ENCODE data around the gene DMXL1. TPM values are rescaled to one million over a fixed set of nuclear protein-coding genes. Genes with fewer than 3 reads are reported as not detected.

Gene DMXL1
- total and polyA plus RNA-seq, 11 donors: 8.2 to 39.0 (median 27.0) TPM

DNA sequence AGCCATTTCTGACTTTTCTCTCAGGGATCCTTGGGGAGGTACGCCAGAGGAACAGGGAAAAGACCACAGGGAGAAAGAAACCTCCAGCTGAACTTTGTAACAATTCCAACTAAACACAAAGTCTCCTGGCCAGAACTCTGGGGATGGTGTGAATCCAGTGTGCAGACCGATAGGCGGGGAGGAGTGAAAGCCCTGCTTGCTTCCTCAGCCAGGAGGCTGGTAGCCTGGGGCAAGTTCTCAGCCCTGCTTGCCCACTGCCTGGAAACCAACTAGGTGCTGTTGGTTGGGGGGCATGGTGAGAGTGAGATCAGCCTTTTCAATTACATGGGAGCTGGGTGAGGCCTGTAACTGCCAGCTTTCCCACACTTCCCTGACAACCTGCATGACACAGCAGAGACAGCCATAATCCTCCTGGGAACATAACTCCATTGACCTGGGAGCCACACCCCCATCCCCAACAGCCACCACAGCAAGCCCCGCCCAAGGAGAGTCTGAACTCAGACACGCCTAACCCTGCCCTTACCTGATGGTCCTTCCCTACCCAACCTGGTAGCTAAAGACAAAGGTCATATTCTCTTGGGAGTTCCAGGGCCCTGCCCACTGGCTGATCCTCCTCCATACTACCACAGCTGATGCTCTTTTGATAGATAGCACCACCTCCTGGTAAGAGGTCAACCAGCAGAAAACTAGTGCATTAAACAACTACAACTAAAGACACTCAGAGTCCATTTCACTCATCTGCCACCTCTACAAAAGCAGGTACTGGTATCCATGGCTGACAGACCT is 184.9 kb downstream of the DMXL1 start:
- Histone ChIP-seq H3K4me3 (no peak overlapping the region), H3K27ac (no peak overlapping the region), H3K36me3 (peaks cover 0 to 12% (median 6%) of the 10 kb centered on the region in 9 donors), H3K9me3 (peaks cover 0 to 7% (median 0%) of the 10 kb centered on the region in 12 donors), H3K27me3 (no peaks in the 10 kb centered on the region), H3K4me1 (no peaks in the 10 kb centered on the region)
- DNase-seq (no peak), ATAC-seq (peak in 1 of 4 donors; percentile 36)
- WGBS, 4 donors: 91 to 96% (median 95%) methylated on average over 5 of the region's 5 CpGs
- TF ChIP-seq, protein P1, sequence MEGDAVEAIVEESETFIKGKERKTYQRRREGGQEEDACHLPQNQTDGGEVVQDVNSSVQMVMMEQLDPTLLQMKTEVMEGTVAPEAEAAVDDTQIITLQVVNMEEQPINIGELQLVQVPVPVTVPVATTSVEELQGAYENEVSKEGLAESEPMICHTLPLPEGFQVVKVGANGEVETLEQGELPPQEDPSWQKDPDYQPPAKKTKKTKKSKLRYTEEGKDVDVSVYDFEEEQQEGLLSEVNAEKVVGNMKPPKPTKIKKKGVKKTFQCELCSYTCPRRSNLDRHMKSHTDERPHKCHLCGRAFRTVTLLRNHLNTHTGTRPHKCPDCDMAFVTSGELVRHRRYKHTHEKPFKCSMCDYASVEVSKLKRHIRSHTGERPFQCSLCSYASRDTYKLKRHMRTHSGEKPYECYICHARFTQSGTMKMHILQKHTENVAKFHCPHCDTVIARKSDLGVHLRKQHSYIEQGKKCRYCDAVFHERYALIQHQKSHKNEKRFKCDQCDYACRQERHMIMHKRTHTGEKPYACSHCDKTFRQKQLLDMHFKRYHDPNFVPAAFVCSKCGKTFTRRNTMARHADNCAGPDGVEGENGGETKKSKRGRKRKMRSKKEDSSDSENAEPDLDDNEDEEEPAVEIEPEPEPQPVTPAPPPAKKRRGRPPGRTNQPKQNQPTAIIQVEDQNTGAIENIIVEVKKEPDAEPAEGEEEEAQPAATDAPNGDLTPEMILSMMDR (IDR thresholded peaks at IDR 0.05): peak in 1 of 12 donors; percentile 13
- TF ChIP-seq POLR2A (IDR thresholded peaks at IDR 0.05): no peak
- intact Hi-C loops (cut with DNase I): no loop called here

DNA sequence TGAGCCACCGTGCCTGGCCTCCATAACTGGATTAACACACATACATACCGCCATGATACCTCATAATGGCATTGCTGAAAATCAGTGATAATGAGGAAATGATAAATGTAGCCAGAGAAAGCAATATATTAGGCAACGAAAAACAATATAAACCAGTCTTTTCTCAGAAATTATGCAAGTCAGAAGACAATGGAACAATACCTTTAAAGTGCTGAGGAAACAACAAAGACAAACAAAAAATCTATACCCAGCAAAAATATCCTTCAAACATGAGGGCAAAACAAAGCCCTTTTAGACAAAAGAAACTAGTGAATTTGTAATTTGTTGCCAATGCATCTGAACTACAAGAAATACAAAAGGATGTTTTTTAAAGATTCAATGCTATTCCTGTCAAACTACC is 186.7 kb downstream of the DMXL1 start:
- H3K4me1 ChIP-seq: no peaks in the 10 kb centered on the region
- ATAC-seq (no peak), DNase-seq (no peak)
- H3K27ac ChIP-seq: no peak overlapping the region
- TF ChIP-seq POLR2A (IDR thresholded peaks at IDR 0.05): no peak
- TF ChIP-seq, protein P1 (IDR thresholded peaks at IDR 0.05): no peak
- 93 to 95% (median 95%) methylated on average over 3 of the region's 3 CpGs for WGBS, 4 donors
- no peaks in the 10 kb centered on the region for H3K36me3 ChIP-seq
- no peaks in the 10 kb centered on the region for H3K27me3 ChIP-seq
- peaks cover 0 to 14% (median 2%) of the 10 kb centered on the region in 12 donors for H3K9me3 ChIP-seq
- intact Hi-C loops (cut with DNase I): no loop called here
- H3K4me3 ChIP-seq: no peak overlapping the region

- TF ChIP-seq POLR2A (IDR thresholded peaks at IDR 0.05): no peak
- TF ChIP-seq, protein P1 (IDR thresholded peaks at IDR 0.05): no peak
- ATAC-seq (no peak), DNase-seq (no peak)
- Histone ChIP-seq H3K36me3 (no peaks in the 10 kb centered on the region), H3K4me1 (peaks cover 0 to 16% (median 3%) of the 10 kb centered on the region in 12 donors), H3K9me3 (peaks cover 0 to 22% (median 2%) of the 10 kb centered on the region in 12 donors), H3K27me3 (no peaks in the 10 kb centered on the region), H3K4me3 (no peak overlapping the region), H3K27ac (no peak overlapping the region)
- intact Hi-C loops (cut with DNase I): loop anchor here in 6 of 10 donors (10.0 kb wide), 5 partner anchors 49 to 189 kb away; partner anchors contain the start of gene DMXL1 (in 2 of the 6)
- WGBS, 4 donors: 91 to 97% (median 93%) methylated on average over 2 of the region's 2 CpGs
These were observed 192.8 kb downstream of the DMXL1 start for GRCh38 chr5:119263639-119264038.

- Histone ChIP-seq H3K27ac (no peak overlapping the region), H3K36me3 (no peaks in the 10 kb centered on the region), H3K27me3 (no peaks in the 10 kb centered on the region), H3K4me3 (no peak overlapping the region), H3K9me3 (peaks cover 0 to 22% (median 2%) of the 10 kb centered on the region in 12 donors), H3K4me1 (peaks cover 0 to 16% (median 4%) of the 10 kb centered on the region in 12 donors)
- ATAC-seq (no peak), DNase-seq (no peak)
- WGBS, 4 donors: 0% methylated on average over 1 of the region's 1 CpG
- intact Hi-C loops (cut with DNase I): loop anchor here in 6 of 10 donors (10.0 kb wide), 5 partner anchors 49 to 189 kb away; partner anchors contain the start of gene DMXL1 (in 2 of the 6)
- no peak for TF ChIP-seq POLR2A (IDR thresholded peaks at IDR 0.05)
- TF ChIP-seq, protein P1 (IDR thresholded peaks at IDR 0.05): no peak
These were observed 193.3 kb downstream of the DMXL1 start for GRCh38 chr5:119264186-119264585.

Measured in heart left ventricle (tissue), 16 donors.